Measurements from ENCODE around the gene NCKIPSD.

DNA sequence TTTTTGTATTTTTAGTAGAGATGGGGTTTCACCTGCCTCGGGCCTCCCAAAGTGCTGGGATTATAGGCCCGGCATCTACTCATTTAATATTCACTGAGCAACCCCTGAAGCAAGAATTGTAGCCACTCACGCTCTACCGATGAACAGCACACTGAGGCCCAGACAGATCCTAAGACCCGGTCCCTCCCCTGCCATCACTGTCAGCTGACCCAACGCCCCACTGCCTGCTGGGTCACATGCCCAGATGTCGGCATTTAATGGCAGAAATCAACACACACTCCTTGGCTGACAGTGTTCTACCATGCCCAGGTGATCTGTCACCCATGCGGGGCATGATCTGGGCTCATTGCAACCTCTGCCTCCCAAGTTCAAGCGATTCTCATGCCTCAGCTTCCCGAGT, 60.9 kb downstream of the NCKIPSD start:
- TF ChIP-seq, protein P1, sequence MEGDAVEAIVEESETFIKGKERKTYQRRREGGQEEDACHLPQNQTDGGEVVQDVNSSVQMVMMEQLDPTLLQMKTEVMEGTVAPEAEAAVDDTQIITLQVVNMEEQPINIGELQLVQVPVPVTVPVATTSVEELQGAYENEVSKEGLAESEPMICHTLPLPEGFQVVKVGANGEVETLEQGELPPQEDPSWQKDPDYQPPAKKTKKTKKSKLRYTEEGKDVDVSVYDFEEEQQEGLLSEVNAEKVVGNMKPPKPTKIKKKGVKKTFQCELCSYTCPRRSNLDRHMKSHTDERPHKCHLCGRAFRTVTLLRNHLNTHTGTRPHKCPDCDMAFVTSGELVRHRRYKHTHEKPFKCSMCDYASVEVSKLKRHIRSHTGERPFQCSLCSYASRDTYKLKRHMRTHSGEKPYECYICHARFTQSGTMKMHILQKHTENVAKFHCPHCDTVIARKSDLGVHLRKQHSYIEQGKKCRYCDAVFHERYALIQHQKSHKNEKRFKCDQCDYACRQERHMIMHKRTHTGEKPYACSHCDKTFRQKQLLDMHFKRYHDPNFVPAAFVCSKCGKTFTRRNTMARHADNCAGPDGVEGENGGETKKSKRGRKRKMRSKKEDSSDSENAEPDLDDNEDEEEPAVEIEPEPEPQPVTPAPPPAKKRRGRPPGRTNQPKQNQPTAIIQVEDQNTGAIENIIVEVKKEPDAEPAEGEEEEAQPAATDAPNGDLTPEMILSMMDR (IDR thresholded peaks at IDR 0.05; ENCODE audit: borderline replicate concordance, extremely low read depth, low read length, poor library complexity, severe bottlenecking) = no peak
- TF ChIP-seq EZH2 (IDR thresholded peaks at IDR 0.05; ENCODE audit: borderline replicate concordance, low read depth, low read length, severe bottlenecking) = no peak
